GM23338 (cell line): Measurements from ENCODE around the gene R3HDM4. TPM values are rescaled to one million over a fixed set of nuclear protein-coding genes. Genes with fewer than 3 reads are reported as not detected.

Experiments used
- ATAC-seq: fragments of 200-7000 bp; cut with Tn5 transposase; 3 replicates; pipeline ENCODE4 v1.9.1; 2020
- DNase-seq: peaks from one replicate; pipeline ENCODE4 v3.0.0-alpha.2; 2015; ENCODE audit warnings: low spot score
- H2AFZ ChIP-seq: fragments of 200-600 bp; sonication (generic); 2 replicates; pipeline ENCODE4 v1.8.0; 2016; ENCODE audit warnings: antibody characterized with exemption, mild to moderate bottlenecking, moderate library complexity
- H3F3A ChIP-seq: fragments of 200-600 bp; sonication (generic); replicated peaks from 2 replicates; pipeline ENCODE4 v1.8.0; 2017; ENCODE audit warnings: antibody characterized with exemption, mixed run types, low read depth
- H3K27ac ChIP-seq: fragments of 200-600 bp; sonication (generic); 2 replicates; pipeline ENCODE4 v1.6.1; 2016; ENCODE audit warnings: low read depth
- H3K27me3 ChIP-seq: fragments of 200-600 bp; sonication (generic); 2 replicates; pipeline ENCODE4 v1.8.0; 2016; ENCODE audit warnings: mild to moderate bottlenecking, mixed run types, moderate library complexity; ENCODE audit not compliant: insufficient read depth
- H3K36me3 ChIP-seq: fragments of 200-600 bp; sonication (generic); 2 replicates; pipeline ENCODE4 v1.8.0; 2016; ENCODE audit warnings: mild to moderate bottlenecking; ENCODE audit not compliant: insufficient read depth
- H3K4me1 ChIP-seq: fragments of 200-600 bp; sonication (generic); 2 replicates; pipeline ENCODE4 v1.8.0; 2016; ENCODE audit warnings: mild to moderate bottlenecking, moderate library complexity; ENCODE audit not compliant: insufficient read depth
- H3K4me2 ChIP-seq: fragments of 200-600 bp; sonication (generic); 2 replicates; pipeline ENCODE4 v1.7.1; 2017; ENCODE audit warnings: mixed run types
- H3K4me3 ChIP-seq: fragments of 200-600 bp; sonication (generic); 2 replicates; pipeline ENCODE4 v1.6.1; 2016; ENCODE audit warnings: mixed run types
- H3K79me2 ChIP-seq: fragments of 200-600 bp; sonication (generic); replicated peaks from 2 replicates; pipeline ENCODE4 v1.8.0; 2017; ENCODE audit warnings: mild to moderate bottlenecking; ENCODE audit not compliant: insufficient read depth
- H3K9me2 ChIP-seq: fragments of 200-600 bp; sonication (generic); 2 replicates; pipeline ENCODE4 v1.8.0; 2017; ENCODE audit not compliant: insufficient read depth
- H4K20me1 ChIP-seq: fragments of 200-600 bp; sonication (generic); replicated peaks from 2 replicates; pipeline ENCODE4 v1.8.0; 2017; ENCODE audit warnings: mild to moderate bottlenecking; ENCODE audit not compliant: insufficient read depth
- H3K27ac Mint-ChIP-seq: 2 replicates; pipeline ENCODE4 v1.8.0; 2020; ENCODE audit warnings: inconsistent platforms, mild to moderate bottlenecking, moderate library complexity, mixed read lengths
- H3K27me3 Mint-ChIP-seq: 3 replicates; pipeline ENCODE4 v1.8.0; 2022; ENCODE audit warnings: low read depth, mild to moderate bottlenecking, moderate library complexity, mixed read lengths, inconsistent platforms; ENCODE audit not compliant: insufficient read depth, poor library complexity
- H3K36me3 Mint-ChIP-seq: 3 replicates; pipeline ENCODE4 v1.8.0; 2021; ENCODE audit warnings: low read depth, mild to moderate bottlenecking, inconsistent platforms, moderate library complexity, mixed read lengths
- H3K4me1 Mint-ChIP-seq: 3 replicates; pipeline ENCODE4 v1.8.0; 2020; ENCODE audit warnings: mild to moderate bottlenecking, inconsistent platforms, mixed read lengths
- H3K4me3 Mint-ChIP-seq: 3 replicates; pipeline ENCODE4 v1.8.0; 2021; ENCODE audit warnings: moderate library complexity, mild to moderate bottlenecking, inconsistent platforms, mixed read lengths
- H3K9me3 Mint-ChIP-seq: 3 replicates; pipeline ENCODE4 v1.8.0; 2020; ENCODE audit warnings: moderate library complexity, mild to moderate bottlenecking, inconsistent platforms, mixed read lengths
- CREB1 ChIP-seq: fragments of 250-450 bp; sonication (Bioruptor Pico); IDR thresholded peaks from 2 replicates; pipeline ENCODE4 v1.5.0; 2020; ENCODE audit warnings: low read depth, mild to moderate bottlenecking, moderate library complexity
- EZH2 ChIP-seq: fragments of 200-600 bp; sonication (generic); IDR thresholded peaks from one replicate; pipeline ENCODE4 v1.8.0; 2017; ENCODE audit warnings: antibody characterized with exemption, mild to moderate bottlenecking, low read depth; ENCODE audit not compliant: unreplicated experiment
- EZH2phosphoT487 ChIP-seq: fragments of 200-600 bp; sonication (generic); IDR thresholded peaks from one replicate; pipeline ENCODE4 v1.8.1; 2018; ENCODE audit warnings: antibody characterized with exemption; ENCODE audit not compliant: unreplicated experiment
- JUNB ChIP-seq: IDR thresholded peaks from one replicate; pipeline ENCODE4 v1.6.1; 2016; ENCODE audit warnings: antibody characterized with exemption; ENCODE audit not compliant: unreplicated experiment
- NANOG ChIP-seq: IDR thresholded peaks from 2 replicates; pipeline ENCODE4 v1.6.1; 2016; ENCODE audit warnings: antibody characterized with exemption, borderline replicate concordance
- POLR2AphosphoS5 ChIP-seq: IDR thresholded peaks from 2 replicates; pipeline ENCODE4 v1.6.1; 2016; ENCODE audit warnings: antibody characterized with exemption, low read depth
- ZNF114 ChIP-seq: fragments of 250-450 bp; sonication (Bioruptor Pico); IDR thresholded peaks from 2 replicates; pipeline ENCODE4 v1.5.0; 2020; ENCODE audit warnings: mild to moderate bottlenecking, moderate library complexity
- ZNF331 ChIP-seq: fragments of 250-450 bp; sonication (Bioruptor Pico); IDR thresholded peaks from 2 replicates; pipeline ENCODE4 v1.5.0; 2020; ENCODE audit warnings: low read depth, mild to moderate bottlenecking, moderate library complexity
- polyA plus RNA-seq: library from polyadenylated mRNA; unstranded; fragments of >200 nt; fragmentation: Nextera tagmentation; extraction: Ambion mirVana; gene quantifications from 2 replicates; pipeline ENCODE4 v1.2.1, GENCODE V29; 2016
- total RNA-seq: library from RNA; depleted of rRNA; stranded (reverse); fragments of >200 nt; shearing (Covaris generic); gene quantifications from 2 replicates; pipeline ENCODE4 v1.2.3, GENCODE V29; 2014
- TF ChIP-seq, protein P1 (sequence below): IDR thresholded peaks from 2 replicates; pipeline ENCODE4 v1.6.1; 2016; ENCODE audit warnings: antibody characterized with exemption
- TF ChIP-seq, protein P2 (sequence below): fragments of 250-450 bp; sonication (Bioruptor Pico); IDR thresholded peaks from 2 replicates; pipeline ENCODE4 v1.5.0; 2020; ENCODE audit warnings: mild to moderate bottlenecking, moderate library complexity
- TF ChIP-seq, protein P3 (sequence below): IDR thresholded peaks from one replicate; pipeline ENCODE4 v1.6.1; 2018; ENCODE audit warnings: antibody characterized with exemption; ENCODE audit not compliant: unreplicated experiment
- TF ChIP-seq, protein P4 (sequence below), 2 experiments: fragments of 200-600 bp in 1 of 2; sonication (generic) in 1 of 2; conservative IDR thresholded peaks; 2 replicates each; pipeline versions ENCODE4 v1.5.1 to v1.6.1; 2016 to 2017; ENCODE audit warnings: antibody characterized with exemption in 2 of 2, low read depth in 2 of 2, mild to moderate bottlenecking in 2 of 2, moderate library complexity in 1 of 2

Gene R3HDM4
- total and polyA plus RNA-seq, 2 experiments from 2014 or later, result 76.5 to 87.1 TPM

DNA sequence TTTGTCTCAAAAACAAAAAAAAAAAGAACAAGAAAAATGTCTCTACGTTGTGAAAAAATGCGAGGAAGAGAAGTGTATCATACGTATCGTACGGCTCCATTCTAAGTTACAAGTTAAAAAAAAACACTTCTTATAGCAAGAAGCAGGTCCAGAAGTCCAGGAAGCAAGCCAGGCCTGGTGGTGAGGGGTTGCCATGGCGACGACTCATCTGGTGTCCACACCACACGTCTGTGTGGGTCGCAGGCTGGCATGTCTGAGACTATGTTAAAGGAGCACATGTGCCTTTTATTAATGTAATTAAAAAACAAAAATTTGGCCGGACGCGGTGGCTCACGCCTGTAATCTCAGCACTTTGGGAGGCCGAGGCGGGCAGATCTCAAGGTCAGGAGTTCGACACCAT lies 25.9 kb downstream of the R3HDM4 start:
- no peak for TF ChIP-seq POLR2AphosphoS5
- no peak for TF ChIP-seq EZH2
- TF ChIP-seq, protein P1, sequence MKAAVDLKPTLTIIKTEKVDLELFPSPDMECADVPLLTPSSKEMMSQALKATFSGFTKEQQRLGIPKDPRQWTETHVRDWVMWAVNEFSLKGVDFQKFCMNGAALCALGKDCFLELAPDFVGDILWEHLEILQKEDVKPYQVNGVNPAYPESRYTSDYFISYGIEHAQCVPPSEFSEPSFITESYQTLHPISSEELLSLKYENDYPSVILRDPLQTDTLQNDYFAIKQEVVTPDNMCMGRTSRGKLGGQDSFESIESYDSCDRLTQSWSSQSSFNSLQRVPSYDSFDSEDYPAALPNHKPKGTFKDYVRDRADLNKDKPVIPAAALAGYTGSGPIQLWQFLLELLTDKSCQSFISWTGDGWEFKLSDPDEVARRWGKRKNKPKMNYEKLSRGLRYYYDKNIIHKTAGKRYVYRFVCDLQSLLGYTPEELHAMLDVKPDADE, result no peak
- TF ChIP-seq, protein P2, sequence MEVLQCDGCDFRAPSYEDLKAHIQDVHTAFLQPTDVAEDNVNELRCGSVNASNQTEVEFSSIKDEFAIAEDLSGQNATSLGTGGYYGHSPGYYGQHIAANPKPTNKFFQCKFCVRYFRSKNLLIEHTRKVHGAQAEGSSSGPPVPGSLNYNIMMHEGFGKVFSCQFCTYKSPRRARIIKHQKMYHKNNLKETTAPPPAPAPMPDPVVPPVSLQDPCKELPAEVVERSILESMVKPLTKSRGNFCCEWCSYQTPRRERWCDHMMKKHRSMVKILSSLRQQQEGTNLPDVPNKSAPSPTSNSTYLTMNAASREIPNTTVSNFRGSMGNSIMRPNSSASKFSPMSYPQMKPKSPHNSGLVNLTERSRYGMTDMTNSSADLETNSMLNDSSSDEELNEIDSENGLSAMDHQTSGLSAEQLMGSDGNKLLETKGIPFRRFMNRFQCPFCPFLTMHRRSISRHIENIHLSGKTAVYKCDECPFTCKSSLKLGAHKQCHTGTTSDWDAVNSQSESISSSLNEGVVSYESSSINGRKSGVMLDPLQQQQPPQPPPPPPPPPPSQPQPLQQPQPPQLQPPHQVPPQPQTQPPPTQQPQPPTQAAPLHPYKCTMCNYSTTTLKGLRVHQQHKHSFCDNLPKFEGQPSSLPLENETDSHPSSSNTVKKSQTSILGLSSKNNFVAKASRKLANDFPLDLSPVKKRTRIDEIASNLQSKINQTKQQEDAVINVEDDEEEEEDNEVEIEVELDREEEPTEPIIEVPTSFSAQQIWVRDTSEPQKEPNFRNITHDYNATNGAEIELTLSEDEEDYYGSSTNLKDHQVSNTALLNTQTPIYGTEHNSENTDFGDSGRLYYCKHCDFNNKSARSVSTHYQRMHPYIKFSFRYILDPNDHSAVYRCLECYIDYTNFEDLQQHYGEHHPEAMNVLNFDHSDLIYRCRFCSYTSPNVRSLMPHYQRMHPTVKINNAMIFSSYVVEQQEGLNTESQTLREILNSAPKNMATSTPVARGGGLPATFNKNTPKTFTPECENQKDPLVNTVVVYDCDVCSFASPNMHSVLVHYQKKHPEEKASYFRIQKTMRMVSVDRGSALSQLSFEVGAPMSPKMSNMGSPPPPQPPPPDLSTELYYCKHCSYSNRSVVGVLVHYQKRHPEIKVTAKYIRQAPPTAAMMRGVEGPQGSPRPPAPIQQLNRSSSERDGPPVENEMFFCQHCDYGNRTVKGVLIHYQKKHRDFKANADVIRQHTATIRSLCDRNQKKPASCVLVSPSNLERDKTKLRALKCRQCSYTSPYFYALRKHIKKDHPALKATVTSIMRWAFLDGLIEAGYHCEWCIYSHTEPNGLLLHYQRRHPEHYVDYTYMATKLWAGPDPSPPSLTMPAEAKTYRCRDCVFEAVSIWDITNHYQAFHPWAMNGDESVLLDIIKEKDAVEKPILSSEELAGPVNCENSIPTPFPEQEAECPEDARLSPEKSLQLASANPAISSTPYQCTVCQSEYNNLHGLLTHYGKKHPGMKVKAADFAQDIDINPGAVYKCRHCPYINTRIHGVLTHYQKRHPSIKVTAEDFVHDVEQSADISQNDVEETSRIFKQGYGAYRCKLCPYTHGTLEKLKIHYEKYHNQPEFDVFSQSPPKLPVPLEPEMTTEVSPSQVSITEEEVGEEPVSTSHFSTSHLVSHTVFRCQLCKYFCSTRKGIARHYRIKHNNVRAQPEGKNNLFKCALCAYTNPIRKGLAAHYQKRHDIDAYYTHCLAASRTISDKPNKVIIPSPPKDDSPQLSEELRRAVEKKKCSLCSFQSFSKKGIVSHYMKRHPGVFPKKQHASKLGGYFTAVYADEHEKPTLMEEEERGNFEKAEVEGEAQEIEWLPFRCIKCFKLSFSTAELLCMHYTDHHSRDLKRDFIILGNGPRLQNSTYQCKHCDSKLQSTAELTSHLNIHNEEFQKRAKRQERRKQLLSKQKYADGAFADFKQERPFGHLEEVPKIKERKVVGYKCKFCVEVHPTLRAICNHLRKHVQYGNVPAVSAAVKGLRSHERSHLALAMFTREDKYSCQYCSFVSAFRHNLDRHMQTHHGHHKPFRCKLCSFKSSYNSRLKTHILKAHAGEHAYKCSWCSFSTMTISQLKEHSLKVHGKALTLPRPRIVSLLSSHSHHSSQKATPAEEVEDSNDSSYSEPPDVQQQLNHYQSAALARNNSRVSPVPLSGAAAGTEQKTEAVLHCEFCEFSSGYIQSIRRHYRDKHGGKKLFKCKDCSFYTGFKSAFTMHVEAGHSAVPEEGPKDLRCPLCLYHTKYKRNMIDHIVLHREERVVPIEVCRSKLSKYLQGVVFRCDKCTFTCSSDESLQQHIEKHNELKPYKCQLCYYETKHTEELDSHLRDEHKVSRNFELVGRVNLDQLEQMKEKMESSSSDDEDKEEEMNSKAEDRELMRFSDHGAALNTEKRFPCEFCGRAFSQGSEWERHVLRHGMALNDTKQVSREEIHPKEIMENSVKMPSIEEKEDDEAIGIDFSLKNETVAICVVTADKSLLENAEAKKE (CRISPR knock-in tag), result no peak
- no peak for TF ChIP-seq EZH2phosphoT487
- no peak for TF ChIP-seq JUNB
- TF ChIP-seq ZNF114 (CRISPR knock-in tag), result no peak
- no peak for TF ChIP-seq CREB1 (CRISPR knock-in tag)
- TF ChIP-seq, protein P3, sequence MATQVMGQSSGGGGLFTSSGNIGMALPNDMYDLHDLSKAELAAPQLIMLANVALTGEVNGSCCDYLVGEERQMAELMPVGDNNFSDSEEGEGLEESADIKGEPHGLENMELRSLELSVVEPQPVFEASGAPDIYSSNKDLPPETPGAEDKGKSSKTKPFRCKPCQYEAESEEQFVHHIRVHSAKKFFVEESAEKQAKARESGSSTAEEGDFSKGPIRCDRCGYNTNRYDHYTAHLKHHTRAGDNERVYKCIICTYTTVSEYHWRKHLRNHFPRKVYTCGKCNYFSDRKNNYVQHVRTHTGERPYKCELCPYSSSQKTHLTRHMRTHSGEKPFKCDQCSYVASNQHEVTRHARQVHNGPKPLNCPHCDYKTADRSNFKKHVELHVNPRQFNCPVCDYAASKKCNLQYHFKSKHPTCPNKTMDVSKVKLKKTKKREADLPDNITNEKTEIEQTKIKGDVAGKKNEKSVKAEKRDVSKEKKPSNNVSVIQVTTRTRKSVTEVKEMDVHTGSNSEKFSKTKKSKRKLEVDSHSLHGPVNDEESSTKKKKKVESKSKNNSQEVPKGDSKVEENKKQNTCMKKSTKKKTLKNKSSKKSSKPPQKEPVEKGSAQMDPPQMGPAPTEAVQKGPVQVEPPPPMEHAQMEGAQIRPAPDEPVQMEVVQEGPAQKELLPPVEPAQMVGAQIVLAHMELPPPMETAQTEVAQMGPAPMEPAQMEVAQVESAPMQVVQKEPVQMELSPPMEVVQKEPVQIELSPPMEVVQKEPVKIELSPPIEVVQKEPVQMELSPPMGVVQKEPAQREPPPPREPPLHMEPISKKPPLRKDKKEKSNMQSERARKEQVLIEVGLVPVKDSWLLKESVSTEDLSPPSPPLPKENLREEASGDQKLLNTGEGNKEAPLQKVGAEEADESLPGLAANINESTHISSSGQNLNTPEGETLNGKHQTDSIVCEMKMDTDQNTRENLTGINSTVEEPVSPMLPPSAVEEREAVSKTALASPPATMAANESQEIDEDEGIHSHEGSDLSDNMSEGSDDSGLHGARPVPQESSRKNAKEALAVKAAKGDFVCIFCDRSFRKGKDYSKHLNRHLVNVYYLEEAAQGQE, result no peak
- no peak for TF ChIP-seq ZNF331 (CRISPR knock-in tag)
- no peak for TF ChIP-seq NANOG
- TF ChIP-seq, protein P4, sequence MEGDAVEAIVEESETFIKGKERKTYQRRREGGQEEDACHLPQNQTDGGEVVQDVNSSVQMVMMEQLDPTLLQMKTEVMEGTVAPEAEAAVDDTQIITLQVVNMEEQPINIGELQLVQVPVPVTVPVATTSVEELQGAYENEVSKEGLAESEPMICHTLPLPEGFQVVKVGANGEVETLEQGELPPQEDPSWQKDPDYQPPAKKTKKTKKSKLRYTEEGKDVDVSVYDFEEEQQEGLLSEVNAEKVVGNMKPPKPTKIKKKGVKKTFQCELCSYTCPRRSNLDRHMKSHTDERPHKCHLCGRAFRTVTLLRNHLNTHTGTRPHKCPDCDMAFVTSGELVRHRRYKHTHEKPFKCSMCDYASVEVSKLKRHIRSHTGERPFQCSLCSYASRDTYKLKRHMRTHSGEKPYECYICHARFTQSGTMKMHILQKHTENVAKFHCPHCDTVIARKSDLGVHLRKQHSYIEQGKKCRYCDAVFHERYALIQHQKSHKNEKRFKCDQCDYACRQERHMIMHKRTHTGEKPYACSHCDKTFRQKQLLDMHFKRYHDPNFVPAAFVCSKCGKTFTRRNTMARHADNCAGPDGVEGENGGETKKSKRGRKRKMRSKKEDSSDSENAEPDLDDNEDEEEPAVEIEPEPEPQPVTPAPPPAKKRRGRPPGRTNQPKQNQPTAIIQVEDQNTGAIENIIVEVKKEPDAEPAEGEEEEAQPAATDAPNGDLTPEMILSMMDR (conservative IDR thresholded peaks at IDR 0.05; ENCODE audit: low read depth in 2 of 2), result no peak
- Histone ChIP-seq H3K4me1 (no peaks in the 10 kb centered on the region), H4K20me1 (peaks cover 4% of the 10 kb centered on the region; the same call in 1 of the 2 replicates), H3K27ac (no peak overlapping the region), H3K27me3 (no peaks in the 10 kb centered on the region), H3K4me2 (no peak overlapping the region), H3K4me3 (no peak overlapping the region), H3F3A (no peaks in the 10 kb centered on the region; the same call in 1 of the 2 replicates), H3K79me2 (no peaks in the 10 kb centered on the region), H3K9me2 (no peaks in the 10 kb centered on the region), H2AFZ (no peak overlapping the region), H3K36me3 (no peaks in the 10 kb centered on the region)
- DNase-seq (no peak), ATAC-seq (no peak)
- peaks cover 18% of the 10 kb centered on the region; the same call in 2 of the 3 replicates for H3K36me3 Mint-ChIP-seq
- H3K4me1 Mint-ChIP-seq, result no peaks in the 10 kb centered on the region
- H3K27ac Mint-ChIP-seq, result no peak overlapping the region
- H3K27me3 Mint-ChIP-seq, result peaks cover 6% of the 10 kb centered on the region
- H3K9me3 Mint-ChIP-seq, result no peaks in the 10 kb centered on the region; the same call in 2 of the 3 replicates
- H3K4me3 Mint-ChIP-seq, result no peak overlapping the region
